Activated naive CD4-positive, alpha-beta T cell treated with anti-CD3 and anti-CD28 coated beads, Interleukin-2, amount 50 U/mL, for 72 hours (primary cell): ENCODE data around the gene LSM14B. TPM values are rescaled to one million over a fixed set of nuclear protein-coding genes. Genes with fewer than 3 reads are reported as not detected.
A peak's percentile ranks its signal among the peaks of the same experiment; 100 is the strongest.
"Not testable (repeated sequence)": the region's sequence is repeated elsewhere in the genome, so short reads cannot be mapped to it uniquely, and the experiment has no call there.

ENCODE experiments used
- ATAC-seq, 2 donors: fragments of 150-1000 bp; cut with Tn5 transposase; 2 replicates each; pipeline ENCODE4 v1.10.0; 2021; ENCODE audit warnings: mild to moderate bottlenecking in 2 of 2, moderate library complexity in 2 of 2
- DNase-seq, 2 donors: peaks; one replicate each; pipeline ENCODE4 v3.0.0; 2021 to 2022; ENCODE audit warnings: low spot score in 2 of 2
- H3K27ac Mint-ChIP-seq, 2 donors: one replicate each; pipeline ENCODE4 v1.8.0; 2022; ENCODE audit warnings: mild to moderate bottlenecking in 2 of 2, mixed read lengths in 2 of 2
- H3K36me3 Mint-ChIP-seq, 2 donors: one replicate each; pipeline ENCODE4 v1.8.0; 2022; ENCODE audit warnings: mixed read lengths in 2 of 2
- H3K9me3 Mint-ChIP-seq, 2 donors: one replicate each; pipeline ENCODE4 v1.8.0; 2022; ENCODE audit warnings: mixed read lengths in 2 of 2
- total RNA-seq, 2 donors: library from RNA; stranded (reverse); gene quantifications; one replicate each; pipeline ENCODE4 v1.2.3, GENCODE V29; 2022

The LSM14B gene
- 10 to 100 TPM; 34.3 to 35.6 TPM for total RNA-seq

DNA sequence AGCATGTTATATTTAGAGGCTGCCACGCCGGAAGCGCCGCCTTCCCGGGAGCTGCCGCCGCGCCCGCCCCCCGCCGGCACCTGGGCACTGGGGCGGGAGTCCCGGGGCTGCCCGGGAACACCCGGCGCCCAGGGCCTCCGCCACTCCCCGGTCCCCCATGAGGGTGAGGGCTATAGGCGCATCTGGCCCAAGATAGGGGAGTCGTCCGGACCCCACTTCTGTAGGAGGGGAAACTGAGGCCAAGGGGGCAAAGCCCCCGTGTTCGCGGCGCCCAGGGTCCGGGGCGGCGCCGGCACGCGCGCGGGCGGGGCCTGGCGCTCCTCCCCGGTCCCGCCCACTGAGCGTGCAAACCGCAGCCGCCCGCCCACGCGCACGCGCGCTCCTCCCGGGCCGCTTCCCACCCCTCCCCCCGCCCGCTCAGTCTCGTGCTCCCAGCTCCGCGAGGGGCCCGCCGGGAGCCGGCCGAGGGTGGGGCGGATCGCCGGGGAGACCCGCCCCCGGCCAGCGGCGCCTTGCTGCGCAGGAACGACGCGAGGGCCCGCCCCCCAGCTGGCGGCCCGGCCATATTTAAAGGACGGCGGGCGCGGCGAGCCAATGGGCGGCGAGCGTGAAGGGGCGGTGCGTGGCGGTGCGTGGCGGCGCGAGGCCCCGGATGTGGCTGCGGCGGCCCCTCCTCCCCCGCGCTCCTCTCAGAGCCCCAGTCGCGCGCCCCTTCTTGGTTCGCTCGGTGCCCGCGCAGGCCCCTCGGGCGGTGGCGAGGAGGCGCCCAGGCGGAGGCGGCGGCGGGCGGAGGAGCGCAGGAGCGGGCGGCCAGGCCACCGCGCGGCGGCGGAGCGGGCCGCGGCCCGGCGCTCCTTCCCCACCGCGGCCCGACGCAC, at the start of gene LSM14B:
TSS of gene LSM14B (plus strand) at position 700 of the 878 bp plus-strand sequence. CDS start 192 bp downstream, outside the sequence.
- H3K9me3 Mint-ChIP-seq: no peaks in the 10 kb centered on the region
- H3K27ac Mint-ChIP-seq: peak within 1 kb of the TSS; percentile 88 to 89
- H3K36me3 Mint-ChIP-seq: peaks cover 11 to 18% of the 10 kb centered on the region in 2 donors
- DNase-seq: peak; percentile 95 to 99
- peak; percentile 85 to 89 for ATAC-seq

DNA sequence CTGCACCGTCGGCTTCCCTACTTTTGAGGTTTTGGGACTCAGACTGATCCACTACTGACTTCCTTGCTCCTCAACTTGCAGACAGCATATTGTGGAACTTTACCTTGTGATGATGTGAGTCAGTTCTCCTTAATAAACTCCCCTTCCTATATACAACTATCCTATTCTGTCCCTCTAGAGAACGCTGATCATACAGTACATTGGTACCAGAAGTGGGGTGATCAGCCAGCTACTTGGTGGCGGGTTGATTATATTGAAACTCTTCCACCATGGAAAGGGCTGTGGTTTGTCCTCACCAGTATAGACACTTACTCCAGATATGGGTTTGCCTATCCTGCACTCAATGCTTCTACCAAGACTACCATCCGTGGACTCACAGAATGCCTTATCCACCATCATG, 49.0 kb upstream of the LSM14B start:
- H3K9me3 Mint-ChIP-seq: peaks cover 23 to 29% of the 10 kb centered on the region in 2 donors
- H3K36me3 Mint-ChIP-seq: peaks cover 27 to 37% of the 10 kb centered on the region in 2 donors
- DNase-seq: no peak
- ATAC-seq: no peak
- no peak overlapping the region for H3K27ac Mint-ChIP-seq

DNA sequence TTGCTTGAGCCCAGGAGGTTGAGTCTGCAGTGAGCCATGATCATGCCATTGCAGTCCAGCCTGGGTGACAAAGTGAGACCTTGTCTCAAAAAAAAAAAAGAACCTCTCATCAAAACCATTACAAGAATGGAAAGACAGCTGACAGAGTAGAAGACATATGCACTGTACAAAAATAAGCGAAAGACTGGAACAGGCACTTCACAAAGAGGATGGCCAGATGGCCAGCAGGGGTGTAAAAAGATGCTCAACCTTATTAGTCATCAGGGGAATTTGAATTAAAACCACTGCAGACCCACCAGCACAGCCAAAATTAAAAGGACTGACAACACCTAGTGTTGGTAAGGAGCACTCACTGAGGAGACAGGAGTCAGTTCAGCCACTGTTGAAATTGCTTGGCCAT, 43.1 kb upstream of the LSM14B start:
- peaks cover 20 to 23% of the 10 kb centered on the region in 2 donors for H3K36me3 Mint-ChIP-seq
- H3K27ac Mint-ChIP-seq: no peak overlapping the region
- DNase-seq: no peak
- H3K9me3 Mint-ChIP-seq: peaks cover 10 to 21% of the 10 kb centered on the region in 2 donors
- no peak for ATAC-seq

DNA sequence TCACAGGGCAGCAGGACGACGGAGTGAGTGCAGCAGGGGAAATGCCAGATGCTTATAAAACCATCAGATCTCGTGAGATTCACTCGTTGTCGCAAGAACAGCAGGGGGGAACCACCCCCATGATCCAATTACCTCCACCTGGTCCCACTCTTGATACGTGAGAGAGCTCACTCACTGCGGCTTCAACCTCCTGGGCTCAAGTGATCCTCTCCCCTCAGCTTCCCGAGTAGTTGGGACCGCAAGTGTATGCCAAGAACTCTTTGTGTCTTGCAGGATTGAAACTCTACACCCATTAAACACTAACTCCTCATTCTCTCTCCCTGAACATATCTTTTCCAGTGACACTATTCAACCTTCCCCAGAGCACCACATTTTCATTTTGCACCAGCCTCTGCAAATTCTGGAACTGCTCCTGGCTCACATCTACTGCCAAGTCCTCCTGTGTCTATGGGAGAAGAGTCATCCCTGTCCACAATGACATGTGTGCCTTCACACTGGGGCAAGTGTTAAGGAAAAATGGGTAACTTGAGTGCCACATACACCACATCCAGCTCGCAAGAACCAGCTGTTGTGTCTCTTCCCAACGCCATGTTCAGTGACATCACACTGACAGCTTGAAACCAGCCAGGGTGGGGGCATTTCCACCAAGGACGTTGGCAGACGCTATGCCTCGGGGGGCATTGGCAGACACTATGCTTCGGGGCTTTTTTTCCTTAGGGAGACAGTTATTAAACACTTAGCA, 41.9 kb upstream of the LSM14B start:
- no peak for DNase-seq
- Mint-ChIP-seq H3K36me3 (peaks cover 14 to 15% of the 10 kb centered on the region in 2 donors), H3K27ac (no peak overlapping the region), H3K9me3 (peaks cover 4 to 14% of the 10 kb centered on the region in 2 donors)
- ATAC-seq: no peak

DNA sequence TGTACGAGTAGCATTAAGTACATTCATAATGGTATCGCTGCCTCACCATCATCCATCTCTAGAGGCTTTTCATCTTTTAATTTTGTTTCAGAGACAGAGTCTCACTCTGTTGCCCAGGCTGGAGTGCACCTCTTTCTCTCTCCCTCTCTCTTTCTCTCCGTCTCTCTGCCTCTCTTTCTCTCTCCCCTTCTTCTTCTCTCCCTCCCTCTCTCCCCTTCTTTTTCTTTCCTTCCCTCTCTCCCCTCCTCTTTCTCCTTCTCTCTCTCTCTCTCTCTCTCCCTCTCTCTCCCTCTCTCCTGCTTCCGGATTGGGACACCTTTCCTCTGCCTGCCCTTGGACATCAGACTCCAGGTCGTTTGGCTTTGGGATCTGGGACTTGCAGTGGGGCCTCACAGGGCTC, 39.0 kb upstream of the LSM14B start:
- H3K36me3 Mint-ChIP-seq: peaks cover 0 to 4% of the 10 kb centered on the region in 2 donors
- no peak for ATAC-seq

DNA sequence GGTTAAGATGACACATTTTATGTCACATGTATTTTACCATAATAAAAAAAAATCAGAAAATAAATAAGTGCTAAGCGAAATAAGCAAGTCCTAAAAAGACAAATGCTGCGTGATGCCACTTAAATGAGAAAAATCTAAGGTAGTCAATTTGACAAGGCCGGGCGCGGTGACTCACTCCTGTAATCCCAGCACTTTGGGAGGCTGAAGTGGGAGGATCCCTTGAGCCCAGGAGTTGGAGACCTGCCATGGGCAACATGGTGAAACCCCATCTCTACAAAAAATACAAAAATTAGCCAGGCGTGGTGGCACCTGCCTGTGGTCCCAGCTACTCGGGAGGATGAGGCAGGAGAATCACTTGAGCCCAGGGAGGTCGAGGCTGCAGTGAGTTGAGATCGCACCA, 38.1 kb upstream of the LSM14B start:
- not testable (repeated sequence) for DNase-seq, ATAC-seq, H3K9me3 Mint-ChIP-seq, H3K36me3 Mint-ChIP-seq, H3K27ac Mint-ChIP-seq

More for the DNA sequence above, 39.0 kb upstream of the LSM14B start:
- DNase-seq: no peak
- no peak overlapping the region for H3K27ac Mint-ChIP-seq
- peaks cover 0 to 5% of the 10 kb centered on the region in 2 donors for H3K9me3 Mint-ChIP-seq

DNA sequence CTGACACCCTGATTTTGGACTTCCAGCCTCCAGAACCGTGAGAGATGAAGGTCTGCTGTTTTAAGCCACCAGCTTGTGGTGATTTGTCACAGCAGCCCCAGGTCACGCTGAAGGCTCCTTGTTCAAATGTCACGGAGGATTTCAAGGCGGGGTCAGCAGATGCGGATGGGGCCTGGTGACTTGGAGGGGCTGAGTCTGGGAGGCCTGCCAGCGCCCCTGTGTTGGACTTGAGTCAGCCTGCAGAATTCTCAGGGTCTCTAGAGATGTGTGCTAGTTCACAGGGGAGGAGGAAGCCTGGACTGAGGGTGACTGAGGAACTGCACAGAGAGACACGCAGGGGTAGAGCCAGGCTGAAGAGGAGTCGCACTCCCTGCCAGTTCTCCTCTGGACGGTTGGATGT, 37.1 kb upstream of the LSM14B start:
- DNase-seq: no peak
- Mint-ChIP-seq H3K36me3 (no peaks in the 10 kb centered on the region), H3K27ac (peak overlapping the region in 1 of 2 donors; percentile 79), H3K9me3 (peaks cover 0 to 5% of the 10 kb centered on the region in 2 donors)
- ATAC-seq: no peak

DNA sequence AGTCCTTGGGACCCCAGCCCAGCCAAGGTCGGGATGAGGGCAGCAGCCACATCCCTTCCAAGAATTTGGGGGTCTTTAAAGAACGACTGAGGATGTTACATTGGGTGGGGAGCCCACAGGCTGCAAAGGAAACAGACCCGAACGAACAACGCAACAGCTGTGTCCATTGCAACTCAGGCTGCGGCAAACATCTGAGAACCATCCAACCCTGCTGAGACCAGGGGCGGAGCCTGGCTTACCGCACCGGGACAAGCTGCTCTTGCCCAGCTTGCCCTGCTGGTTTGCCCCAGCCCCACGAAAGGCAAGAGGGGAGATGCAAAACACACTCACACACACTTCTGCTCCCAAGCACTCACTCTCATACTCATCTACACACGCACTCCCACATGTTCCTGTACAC, 35.0 kb upstream of the LSM14B start:
- DNase-seq (no peak), ATAC-seq (no peak)
- Mint-ChIP-seq H3K9me3 (peaks cover 7% of the 10 kb centered on the region in 2 donors), H3K36me3 (peaks cover 6 to 8% of the 10 kb centered on the region in 2 donors), H3K27ac (no peak overlapping the region)

DNA sequence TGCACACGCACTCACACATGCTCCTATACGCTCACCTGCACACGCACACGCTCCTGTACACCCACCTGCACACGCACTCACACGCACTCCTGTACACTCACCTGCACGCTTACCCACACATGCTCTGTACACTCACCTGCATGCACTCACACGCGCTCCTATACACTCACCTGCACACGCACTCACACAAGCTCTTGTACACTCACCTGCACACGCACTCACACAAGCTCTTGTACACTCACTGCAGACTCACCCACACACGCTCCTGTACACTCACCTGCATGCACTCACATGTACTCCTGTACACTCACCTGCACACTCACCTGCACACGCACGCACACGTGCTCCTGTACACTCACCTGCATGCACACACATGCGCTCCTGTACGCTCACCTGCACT, 34.6 kb upstream of the LSM14B start:
- no peak for DNase-seq
- ATAC-seq: no peak
- peaks cover 8 to 9% of the 10 kb centered on the region in 2 donors for H3K9me3 Mint-ChIP-seq
- H3K36me3 Mint-ChIP-seq: peaks cover 8% of the 10 kb centered on the region in 2 donors
- H3K27ac Mint-ChIP-seq: no peak overlapping the region

DNA sequence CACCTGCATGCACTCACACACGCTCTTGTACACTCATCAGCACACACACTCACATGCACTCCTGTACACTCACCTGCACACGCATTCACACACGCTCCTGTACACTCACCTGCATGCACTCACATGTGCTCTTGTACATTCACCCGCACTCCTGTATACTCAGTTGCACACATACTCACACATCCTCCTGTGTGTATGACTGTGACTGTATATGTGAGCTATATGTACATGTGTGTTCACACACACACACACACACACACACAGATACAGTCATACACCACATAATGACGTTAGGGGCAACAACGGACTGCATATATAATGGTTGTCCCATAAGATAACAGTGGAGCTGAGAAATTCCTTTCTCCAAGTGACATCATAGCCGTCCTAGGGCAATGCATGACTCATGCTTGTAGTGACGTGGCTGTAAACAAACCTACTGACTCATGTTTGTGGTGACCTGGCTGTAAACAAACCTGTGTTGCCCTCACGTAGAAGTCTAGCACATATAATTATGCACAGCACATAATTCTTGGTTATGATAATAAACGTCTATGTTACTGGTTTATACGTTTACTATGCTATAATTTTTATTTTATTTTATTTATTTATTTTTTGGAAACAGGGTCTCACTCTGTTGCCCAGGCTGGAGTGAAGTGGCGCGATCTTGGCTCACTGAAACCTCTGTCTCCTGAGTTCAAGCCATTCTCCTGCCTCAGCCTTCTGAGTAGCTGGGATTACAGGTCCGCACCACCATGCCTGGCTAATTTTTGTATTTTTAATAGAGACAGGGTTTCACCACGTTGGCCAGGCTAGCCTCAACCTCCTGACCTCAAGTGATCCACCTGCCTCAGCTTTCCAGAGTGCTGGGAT, 33.8 kb upstream of the LSM14B start:
- peaks cover 8 to 15% of the 10 kb centered on the region in 2 donors for H3K9me3 Mint-ChIP-seq
- H3K27ac Mint-ChIP-seq: no peak overlapping the region
- H3K36me3 Mint-ChIP-seq: peaks cover 8% of the 10 kb centered on the region in 2 donors
- DNase-seq: no peak
- ATAC-seq: peak in 1 of 2 donors; percentile 48

DNA sequence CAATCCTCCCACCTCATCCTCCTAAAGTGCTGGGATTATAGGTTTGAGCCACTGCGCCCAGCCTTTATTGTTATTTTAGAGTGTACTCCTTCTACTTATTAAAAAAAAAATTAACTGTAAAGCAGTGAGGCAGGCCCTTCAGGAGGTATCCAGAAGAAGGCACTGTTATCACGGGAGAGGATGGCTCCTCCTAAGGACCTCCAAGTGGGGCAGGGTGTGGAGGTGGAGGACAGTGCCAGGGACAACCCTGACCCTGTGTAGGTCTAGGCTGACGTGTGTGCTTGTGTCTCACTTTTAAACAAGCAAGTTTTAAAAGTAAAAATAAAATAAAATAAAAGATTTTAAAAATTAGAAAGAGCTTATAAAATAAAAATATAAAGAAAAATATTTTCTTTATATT, 32.9 kb upstream of the LSM14B start:
- no peak for ATAC-seq
- H3K27ac Mint-ChIP-seq: no peak overlapping the region
- H3K36me3 Mint-ChIP-seq: peaks cover 8% of the 10 kb centered on the region in 2 donors
- H3K9me3 Mint-ChIP-seq: peaks cover 8 to 17% of the 10 kb centered on the region in 2 donors
- DNase-seq: no peak

DNA sequence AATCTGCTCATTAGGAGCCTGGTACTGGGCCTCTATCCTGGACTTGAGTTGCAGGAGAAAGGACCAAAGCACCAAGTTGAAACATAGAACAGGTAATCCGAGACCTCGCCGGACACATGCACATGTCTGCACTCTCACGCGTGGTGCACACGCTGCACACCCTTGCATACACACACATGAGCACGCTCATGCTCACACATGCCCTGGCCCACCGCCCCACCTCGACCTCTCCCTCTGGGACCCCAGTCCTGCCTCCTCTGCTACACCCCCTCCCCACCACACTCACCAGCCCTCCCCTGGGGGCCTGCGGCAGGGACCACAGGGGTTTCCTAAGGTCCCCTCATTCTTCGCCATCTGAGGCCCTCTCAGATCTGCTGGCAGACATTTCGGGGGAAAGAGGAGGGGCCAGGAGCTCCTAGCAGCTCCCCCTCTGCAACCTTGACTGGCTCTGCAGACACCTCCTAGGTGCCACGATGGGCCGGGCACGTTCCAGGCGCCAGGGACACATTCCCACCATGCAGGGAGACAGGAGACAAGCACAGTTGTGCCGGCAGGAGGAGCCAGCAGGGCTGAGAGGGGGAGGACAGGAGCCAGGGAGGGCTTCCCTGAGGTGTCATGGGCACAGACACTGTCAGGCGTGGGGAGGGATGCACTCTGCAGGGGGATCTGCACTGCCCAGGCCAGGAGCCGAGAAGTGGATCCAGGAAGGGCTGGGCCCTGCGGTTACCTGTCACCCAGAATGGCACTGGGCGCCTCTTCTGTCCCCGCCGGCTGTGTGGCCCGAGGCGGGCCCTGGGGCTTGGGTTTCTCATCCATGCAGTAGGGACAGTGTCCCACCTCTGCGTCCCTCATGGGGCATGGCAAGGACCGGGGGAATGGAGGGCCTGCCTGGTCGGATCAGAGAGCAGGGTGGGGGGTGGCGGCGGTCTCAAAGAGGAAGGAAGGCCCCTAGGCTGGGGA, 25.6 kb upstream of the LSM14B start:
- H3K36me3 Mint-ChIP-seq: peaks cover 29 to 32% of the 10 kb centered on the region in 2 donors
- H3K9me3 Mint-ChIP-seq: peaks cover 21 to 24% of the 10 kb centered on the region in 2 donors
- DNase-seq (no peak), ATAC-seq (no peak)
- no peak overlapping the region for H3K27ac Mint-ChIP-seq

DNA sequence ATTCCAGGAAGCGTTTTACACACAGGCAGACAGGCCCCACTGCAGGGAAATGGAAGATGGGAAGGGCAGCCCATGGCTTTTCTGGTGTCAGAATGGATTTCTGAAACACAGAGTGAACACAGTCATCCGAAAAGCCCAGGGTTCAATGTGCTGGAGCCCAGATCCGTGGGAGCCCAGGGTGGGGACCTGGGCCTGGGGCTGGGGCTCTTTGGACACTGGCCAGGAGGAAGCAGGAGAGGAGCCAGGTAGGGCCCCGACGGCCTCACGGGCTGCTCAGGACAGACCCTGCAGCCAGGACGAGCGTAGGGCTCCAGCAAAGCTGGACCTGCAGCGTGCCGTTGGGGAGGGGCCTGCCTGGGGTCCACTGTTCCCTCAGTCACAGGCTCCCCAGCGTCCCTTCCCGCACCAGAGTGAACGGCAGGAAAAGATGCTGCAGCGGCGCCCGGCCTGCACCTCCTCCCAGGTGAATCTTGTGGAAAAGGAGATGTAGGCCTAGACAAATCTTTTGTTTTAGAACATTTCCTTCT, 24.3 kb upstream of the LSM14B start:
- ATAC-seq (no peak), DNase-seq (no peak)
- H3K36me3 Mint-ChIP-seq: peaks cover 31 to 37% of the 10 kb centered on the region in 2 donors
- peaks cover 11 to 18% of the 10 kb centered on the region in 2 donors for H3K9me3 Mint-ChIP-seq
- H3K27ac Mint-ChIP-seq: no peak overlapping the region

DNA sequence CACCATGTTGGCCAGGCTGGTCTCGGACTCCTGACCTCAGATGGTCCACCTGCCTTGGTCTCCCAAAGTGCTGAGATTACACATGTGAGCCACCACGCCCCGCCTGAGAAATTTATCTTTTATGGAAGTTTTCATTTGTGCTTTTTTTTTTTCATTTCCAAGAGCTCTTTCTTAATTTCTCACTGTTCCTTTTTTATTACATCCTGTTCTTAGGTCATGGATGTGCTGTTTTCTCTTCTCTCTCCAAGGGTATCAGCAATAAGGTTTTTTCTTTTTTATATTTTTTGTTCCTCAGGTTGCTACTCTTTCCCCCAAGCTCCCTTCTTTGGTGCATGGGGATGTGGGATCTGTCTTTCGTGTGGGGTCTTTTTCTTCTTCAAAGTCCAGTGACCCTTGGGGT, 21.2 kb upstream of the LSM14B start:
- H3K36me3 Mint-ChIP-seq: peaks cover 50 to 57% of the 10 kb centered on the region in 2 donors
- H3K27ac Mint-ChIP-seq: no peak overlapping the region
- DNase-seq: no peak
- no peak for ATAC-seq
- H3K9me3 Mint-ChIP-seq: peaks cover 22 to 31% of the 10 kb centered on the region in 2 donors

DNA sequence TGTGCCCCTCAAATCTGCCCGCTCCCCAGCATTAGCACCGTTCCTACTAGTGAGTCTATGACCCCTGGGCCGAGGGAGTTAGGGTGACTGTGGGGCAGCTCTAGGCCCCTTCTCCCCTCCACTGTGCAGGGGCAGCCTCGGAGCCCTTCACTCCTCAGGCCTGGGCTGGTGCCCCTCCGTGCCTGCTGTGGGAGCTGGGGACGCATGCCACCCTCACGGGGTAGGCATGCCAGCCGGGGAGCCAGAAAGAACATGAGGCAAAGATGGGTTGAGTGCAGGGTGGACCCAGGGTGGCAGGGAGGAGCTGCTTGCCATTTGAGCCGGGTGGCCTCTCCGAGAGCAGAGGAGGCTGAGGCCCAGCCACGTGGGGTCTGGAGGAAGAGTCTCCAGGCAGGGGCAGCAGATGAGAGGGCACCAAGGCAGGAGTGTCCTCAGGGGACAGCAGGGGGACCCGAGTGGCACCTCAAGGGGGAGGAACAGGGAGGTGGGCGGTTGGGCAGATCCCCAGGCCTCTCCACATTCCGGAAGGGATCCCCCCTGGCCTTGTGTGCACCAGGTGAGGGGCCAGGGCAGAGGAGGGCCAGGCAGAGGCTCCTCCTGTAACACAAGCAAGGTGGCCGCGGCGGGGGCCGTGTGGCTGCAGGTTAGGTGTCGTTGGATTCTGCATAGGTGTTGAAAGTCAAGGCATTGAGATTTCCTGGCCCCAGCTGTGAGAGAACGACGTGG, 18.6 kb upstream of the LSM14B start:
- DNase-seq (no peak), ATAC-seq (no peak)
- H3K9me3 Mint-ChIP-seq: peaks cover 42 to 52% of the 10 kb centered on the region in 2 donors
- H3K36me3 Mint-ChIP-seq: peaks cover 73 to 77% of the 10 kb centered on the region in 2 donors
- no peak overlapping the region for H3K27ac Mint-ChIP-seq
